ENCODE data around the gene DRD5. TPM values are rescaled to one million over a fixed set of nuclear protein-coding genes. Genes with fewer than 3 reads are reported as not detected.
"Not testable (repeated sequence)": the region's sequence is repeated elsewhere in the genome, so short reads cannot be mapped to it uniquely, and the experiment has no call there.

DRD5 gene
- total and polyA plus RNA-seq, 8 donors: 0.31 TPM; not detected in 7

DNA sequence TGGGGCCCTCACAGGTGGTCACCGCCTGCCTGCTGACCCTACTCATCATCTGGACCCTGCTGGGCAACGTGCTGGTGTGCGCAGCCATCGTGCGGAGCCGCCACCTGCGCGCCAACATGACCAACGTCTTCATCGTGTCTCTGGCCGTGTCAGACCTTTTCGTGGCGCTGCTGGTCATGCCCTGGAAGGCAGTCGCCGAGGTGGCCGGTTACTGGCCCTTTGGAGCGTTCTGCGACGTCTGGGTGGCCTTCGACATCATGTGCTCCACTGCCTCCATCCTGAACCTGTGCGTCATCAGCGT, 652 bp downstream of the DRD5 start:
- Histone ChIP-seq H3K4me1 (peaks cover 0 to 8% (median 3%) of the 10 kb centered on the region in 4 donors), H3K9me3 (no peaks in the 10 kb centered on the region), H3K27me3 (peaks cover 4 to 42% (median 26%) of the 10 kb centered on the region in 3 donors), H3K36me3 (no peaks in the 10 kb centered on the region), H3K4me3 (no peak overlapping the region), H3K27ac (no peak overlapping the region)
- TF ChIP-seq EP300 (IDR thresholded peaks at IDR 0.05): no peak
- intact Hi-C loops (cut with DNase I; ENCODE audit: low total_unique reads): no loop called here
- 55 to 78% (median 67%) methylated on average over 16 to 22 of the region's 22 CpGs for WGBS, 5 donors
- DNase-seq: no peak

DNA sequence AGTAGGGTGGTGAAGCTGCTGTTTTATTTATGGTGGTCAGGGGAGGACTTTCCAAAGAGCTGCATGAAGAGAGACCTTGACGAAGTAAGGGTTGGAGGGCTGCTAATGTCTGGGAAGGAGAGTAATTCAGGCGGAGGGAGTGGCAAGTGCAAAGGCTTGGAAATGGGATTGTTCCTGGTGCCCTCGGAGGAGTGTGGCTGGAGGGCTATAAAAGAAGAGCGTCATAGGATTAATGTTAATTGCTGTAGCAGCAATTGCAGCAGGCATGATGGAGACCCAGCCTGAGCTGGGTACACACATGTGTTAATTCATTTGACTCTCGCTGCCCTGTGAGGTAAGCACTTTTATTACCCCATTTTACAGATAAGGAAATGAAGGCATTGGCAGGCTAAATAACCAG, 4.5 kb downstream of the DRD5 start:
- H3K36me3 ChIP-seq; H3K9me3 ChIP-seq; intact Hi-C loops (cut with DNase I; ENCODE audit: low total_unique reads); DNase-seq; H3K4me1 ChIP-seq; H3K4me3 ChIP-seq; H3K27ac ChIP-seq: not testable (repeated sequence)
- 72 to 86% (median 82%) methylated on average over 5 of the region's 5 CpGs for WGBS, 5 donors
- peaks cover 4 to 29% (median 18%) of the 10 kb centered on the region in 3 donors for H3K27me3 ChIP-seq

DNA sequence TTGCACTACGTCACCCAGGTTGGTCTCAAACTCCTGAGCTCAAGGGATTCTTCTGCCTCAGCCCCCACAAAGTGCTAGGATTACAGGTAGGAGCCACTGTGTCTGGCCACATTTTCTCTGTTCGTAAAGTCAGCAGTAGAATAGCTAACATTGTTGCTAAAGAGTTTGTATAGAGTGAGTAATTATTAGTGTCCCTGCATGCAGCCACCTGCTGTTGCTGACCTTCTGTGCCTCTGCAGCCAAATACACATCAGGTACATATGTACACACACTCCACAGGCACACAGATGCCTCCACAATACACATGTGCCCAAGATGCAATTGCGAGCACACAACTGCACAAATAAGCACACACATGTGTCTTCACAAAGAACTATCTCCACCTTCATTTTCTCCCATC, 10.9 kb downstream of the DRD5 start:
- TF ChIP-seq, protein P1, sequence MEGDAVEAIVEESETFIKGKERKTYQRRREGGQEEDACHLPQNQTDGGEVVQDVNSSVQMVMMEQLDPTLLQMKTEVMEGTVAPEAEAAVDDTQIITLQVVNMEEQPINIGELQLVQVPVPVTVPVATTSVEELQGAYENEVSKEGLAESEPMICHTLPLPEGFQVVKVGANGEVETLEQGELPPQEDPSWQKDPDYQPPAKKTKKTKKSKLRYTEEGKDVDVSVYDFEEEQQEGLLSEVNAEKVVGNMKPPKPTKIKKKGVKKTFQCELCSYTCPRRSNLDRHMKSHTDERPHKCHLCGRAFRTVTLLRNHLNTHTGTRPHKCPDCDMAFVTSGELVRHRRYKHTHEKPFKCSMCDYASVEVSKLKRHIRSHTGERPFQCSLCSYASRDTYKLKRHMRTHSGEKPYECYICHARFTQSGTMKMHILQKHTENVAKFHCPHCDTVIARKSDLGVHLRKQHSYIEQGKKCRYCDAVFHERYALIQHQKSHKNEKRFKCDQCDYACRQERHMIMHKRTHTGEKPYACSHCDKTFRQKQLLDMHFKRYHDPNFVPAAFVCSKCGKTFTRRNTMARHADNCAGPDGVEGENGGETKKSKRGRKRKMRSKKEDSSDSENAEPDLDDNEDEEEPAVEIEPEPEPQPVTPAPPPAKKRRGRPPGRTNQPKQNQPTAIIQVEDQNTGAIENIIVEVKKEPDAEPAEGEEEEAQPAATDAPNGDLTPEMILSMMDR (IDR thresholded peaks at IDR 0.05): no peak
- no peak for TF ChIP-seq EP300 (IDR thresholded peaks at IDR 0.05)
- TF ChIP-seq POLR2AphosphoS5 (IDR thresholded peaks at IDR 0.05): no peak
- TF ChIP-seq POLR2A (IDR thresholded peaks at IDR 0.05): no peak
- Histone ChIP-seq H3K27ac (no peak overlapping the region), H3K27me3 (no peaks in the 10 kb centered on the region), H3K36me3 (no peaks in the 10 kb centered on the region), H3K9me3 (no peaks in the 10 kb centered on the region), H3K4me1 (no peaks in the 10 kb centered on the region), H3K4me3 (no peak overlapping the region)
- DNase-seq: no peak
- 70 to 86% (median 76%) methylated on average over 3 of the region's 3 CpGs for WGBS, 5 donors
- intact Hi-C loops (cut with DNase I; ENCODE audit: low total_unique reads): no loop called here

DNA sequence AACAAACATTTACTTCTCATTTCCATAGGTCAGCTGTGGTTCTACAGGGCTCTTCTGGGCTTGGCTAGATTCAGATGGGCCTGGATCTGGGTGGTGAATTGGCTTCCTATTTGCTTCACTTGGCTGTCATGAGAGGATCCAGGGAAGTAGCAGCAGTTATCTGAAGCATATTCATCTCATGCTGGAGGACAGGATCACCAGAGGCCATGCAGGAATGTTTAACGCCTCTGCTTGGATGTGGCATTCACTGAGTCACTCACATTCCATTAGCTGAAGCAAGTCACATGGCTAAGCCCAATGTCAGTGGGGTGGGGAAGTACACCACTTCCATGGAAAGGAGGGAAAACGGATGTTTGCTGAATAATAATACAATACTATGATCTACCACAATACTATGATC, 15.2 kb downstream of the DRD5 start:
- intact Hi-C loops (cut with DNase I; ENCODE audit: low total_unique reads); H3K4me3 ChIP-seq; H3K4me1 ChIP-seq; H3K27me3 ChIP-seq; H3K9me3 ChIP-seq; DNase-seq; H3K36me3 ChIP-seq; H3K27ac ChIP-seq: not testable (repeated sequence)
- 28 to 50% (median 48%) methylated on average over 2 of the region's 2 CpGs for WGBS, 5 donors

DNA sequence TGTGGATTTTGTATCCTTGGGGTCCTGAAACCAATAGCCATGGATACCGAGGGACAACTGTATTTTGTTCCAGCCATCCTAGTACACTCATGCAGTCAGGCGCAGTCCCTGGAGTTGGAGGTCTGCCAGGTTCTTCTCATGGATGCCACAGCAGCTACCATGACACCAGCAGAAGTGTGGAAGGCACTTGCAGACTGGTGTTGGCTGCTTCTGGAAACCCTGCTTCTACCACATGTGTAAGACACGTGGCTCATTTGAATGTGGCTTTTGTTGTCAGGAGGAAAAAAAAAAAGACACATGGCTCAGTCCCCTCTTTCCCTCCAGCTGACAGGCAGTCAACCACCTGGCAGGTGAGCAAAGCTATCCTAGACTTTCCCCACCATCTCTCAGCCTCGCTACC, 19.4 kb downstream of the DRD5 start:
- DNase-seq: no peak
- H3K4me3 ChIP-seq: no peak overlapping the region
- H3K4me1 ChIP-seq: no peaks in the 10 kb centered on the region
- no peaks in the 10 kb centered on the region for H3K36me3 ChIP-seq
- intact Hi-C loops (cut with DNase I; ENCODE audit: low total_unique reads): no loop called here
- TF ChIP-seq, protein P1 (IDR thresholded peaks at IDR 0.05): no peak
- TF ChIP-seq POLR2AphosphoS5 (IDR thresholded peaks at IDR 0.05): no peak
- TF ChIP-seq EP300 (IDR thresholded peaks at IDR 0.05): no peak
- TF ChIP-seq POLR2A (IDR thresholded peaks at IDR 0.05): no peak
- H3K27ac ChIP-seq: no peak overlapping the region
- 72 to 78% (median 76%) methylated on average over 4 of the region's 4 CpGs for WGBS, 5 donors
- H3K27me3 ChIP-seq: peaks cover 0 to 11% (median 0%) of the 10 kb centered on the region in 3 donors
- no peaks in the 10 kb centered on the region for H3K9me3 ChIP-seq

DNA sequence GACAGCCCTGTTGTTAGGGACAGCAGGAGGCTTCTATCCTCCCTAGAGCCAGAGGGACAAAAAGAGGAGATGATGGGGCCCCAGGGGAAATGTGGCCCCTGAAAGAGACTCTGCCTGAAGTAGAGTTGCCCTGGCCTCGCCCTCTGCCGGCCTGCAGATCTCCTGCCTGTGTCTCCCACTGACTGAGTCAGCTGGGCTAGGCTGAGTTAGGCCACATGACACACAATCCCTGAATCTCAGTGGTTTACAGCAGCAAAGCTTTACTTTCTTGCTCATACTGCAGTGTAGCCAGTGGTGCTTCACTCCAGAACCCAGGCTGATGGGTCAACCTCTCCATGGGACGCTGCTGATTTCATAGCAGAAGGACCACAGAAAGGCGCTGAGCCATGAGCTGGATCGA, 23.5 kb downstream of the DRD5 start:
- TF ChIP-seq POLR2A (IDR thresholded peaks at IDR 0.05): no peak
- no peak for TF ChIP-seq EP300 (IDR thresholded peaks at IDR 0.05)
- TF ChIP-seq, protein P1 (IDR thresholded peaks at IDR 0.05): no peak
- TF ChIP-seq POLR2AphosphoS5 (IDR thresholded peaks at IDR 0.05): no peak
- intact Hi-C loops (cut with DNase I; ENCODE audit: low total_unique reads): no loop called here
- 88 to 100% (median 94%) methylated on average over 4 to 5 of the region's 5 CpGs for WGBS, 5 donors

More for the DNA sequence above, 23.5 kb downstream of the DRD5 start:
- no peak for DNase-seq
- Histone ChIP-seq H3K9me3 (no peaks in the 10 kb centered on the region), H3K4me3 (no peak overlapping the region), H3K4me1 (no peaks in the 10 kb centered on the region), H3K27me3 (peaks cover 0 to 11% (median 0%) of the 10 kb centered on the region in 3 donors), H3K36me3 (no peaks in the 10 kb centered on the region), H3K27ac (no peak overlapping the region)

Data from stomach (tissue), 9 donors.